ENCODE measurements around the gene HSD17B3.

- TF ChIP-seq CTCF (IDR thresholded peaks at IDR 0.05; ENCODE audit: extremely low read depth in 1 of 2, insufficient read depth in 1 of 2, low read depth in 1 of 2, low read length in 2 of 2) = no peak
- no peak for TF ChIP-seq POLR2A (IDR thresholded peaks at IDR 0.05; ENCODE audit: low read depth, low read length)
- no peak for TF ChIP-seq MYC (IDR thresholded peaks at IDR 0.05; ENCODE audit: low read depth, low read length)
These were observed 7.8 kb downstream of the HSD17B3 start for GRCh38 chr9:96294159-96294545.

Data from endothelial cell of umbilical vein (primary cell).